SK-N-MC (cell line): Measurements from ENCODE around the gene AADACL4.
A peak's percentile ranks its signal among the peaks of the same experiment; 100 is the strongest.
"Not testable (repeated sequence)": the region's sequence is repeated elsewhere in the genome, so short reads cannot be mapped to it uniquely, and the experiment has no call there.

Experiments
- DNase-seq: peaks from one replicate; pipeline ENCODE4 v3.0.0-alpha.2; 2011; ENCODE audit warnings: low read depth, low spot score
- H3K27ac ChIP-seq: fragments of 200-600 bp; sonication (generic); 2 replicates; pipeline ENCODE4 v1.5.1; 2016; ENCODE audit warnings: mixed run types
- H3K36me3 ChIP-seq: fragments of 200-600 bp; sonication (generic); 2 replicates; pipeline ENCODE4 v1.6.1; 2017; ENCODE audit warnings: antibody characterized with exemption, low read length, mixed read lengths; ENCODE audit not compliant: insufficient read depth
- H3K4me3 ChIP-seq: fragments of 200-600 bp; sonication (generic); 2 replicates; pipeline ENCODE4 v1.5.1; 2016
- H3K9ac ChIP-seq: fragments of 200-600 bp; sonication (generic); 2 replicates; pipeline ENCODE4 v1.8.0; 2017; ENCODE audit warnings: mixed run types, mixed read lengths; ENCODE audit not compliant: insufficient read length
- H3K9me3 ChIP-seq: fragments of 200-600 bp; sonication (generic); 2 replicates; pipeline ENCODE4 v1.6.1; 2017; ENCODE audit warnings: low read depth, mild to moderate bottlenecking, antibody characterized with exemption, low read length, moderate library complexity, mixed read lengths
- EZH2 ChIP-seq: fragments of 200-600 bp; sonication (generic); IDR thresholded peaks from one replicate; pipeline ENCODE4 v1.6.1; 2017; ENCODE audit warnings: antibody characterized with exemption
- FOXP2 ChIP-seq: optimal IDR thresholded peaks from 2 replicates; pipeline ENCODE3; 2011; ENCODE audit warnings: mild to moderate bottlenecking, moderate library complexity; ENCODE audit not compliant: insufficient read depth; ENCODE audit errors: extremely low read length, control extremely low read depth
- POLR2AphosphoS5 ChIP-seq: IDR thresholded peaks from 2 replicates; pipeline ENCODE4 v1.6.1; 2012; ENCODE audit warnings: mild to moderate bottlenecking, low read depth, low read length, borderline replicate concordance

Gene AADACL4

DNA sequence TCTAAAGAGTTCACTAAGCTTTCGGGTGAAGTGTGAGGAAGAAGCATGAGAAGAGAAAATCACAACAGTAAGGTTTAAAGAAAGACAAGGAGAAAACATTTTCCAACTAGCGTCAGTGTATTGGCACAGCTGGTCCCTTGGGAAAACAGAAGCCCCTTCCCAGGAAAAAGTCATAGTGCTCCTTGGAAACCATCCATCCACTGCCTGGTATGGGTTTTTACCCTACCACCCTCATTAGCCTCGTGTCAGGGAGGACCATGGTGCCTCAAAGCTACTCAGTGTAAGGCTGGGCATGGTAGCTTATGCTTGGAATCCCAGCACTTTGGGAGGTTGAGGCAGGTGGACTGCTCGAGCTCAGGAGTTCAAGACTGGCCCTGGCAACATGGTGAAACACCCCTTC, 12.7 kb downstream of the AADACL4 start:
- Histone ChIP-seq H3K36me3 (no peaks in the 10 kb centered on the region), H3K9ac (no peak overlapping the region), H3K9me3 (no peaks in the 10 kb centered on the region), H3K4me3 (no peak overlapping the region), H3K27ac (no peak overlapping the region)
- TF ChIP-seq EZH2: no peak
- no peak for TF ChIP-seq POLR2AphosphoS5
- TF ChIP-seq FOXP2: no peak
- DNase-seq: no peak

DNA sequence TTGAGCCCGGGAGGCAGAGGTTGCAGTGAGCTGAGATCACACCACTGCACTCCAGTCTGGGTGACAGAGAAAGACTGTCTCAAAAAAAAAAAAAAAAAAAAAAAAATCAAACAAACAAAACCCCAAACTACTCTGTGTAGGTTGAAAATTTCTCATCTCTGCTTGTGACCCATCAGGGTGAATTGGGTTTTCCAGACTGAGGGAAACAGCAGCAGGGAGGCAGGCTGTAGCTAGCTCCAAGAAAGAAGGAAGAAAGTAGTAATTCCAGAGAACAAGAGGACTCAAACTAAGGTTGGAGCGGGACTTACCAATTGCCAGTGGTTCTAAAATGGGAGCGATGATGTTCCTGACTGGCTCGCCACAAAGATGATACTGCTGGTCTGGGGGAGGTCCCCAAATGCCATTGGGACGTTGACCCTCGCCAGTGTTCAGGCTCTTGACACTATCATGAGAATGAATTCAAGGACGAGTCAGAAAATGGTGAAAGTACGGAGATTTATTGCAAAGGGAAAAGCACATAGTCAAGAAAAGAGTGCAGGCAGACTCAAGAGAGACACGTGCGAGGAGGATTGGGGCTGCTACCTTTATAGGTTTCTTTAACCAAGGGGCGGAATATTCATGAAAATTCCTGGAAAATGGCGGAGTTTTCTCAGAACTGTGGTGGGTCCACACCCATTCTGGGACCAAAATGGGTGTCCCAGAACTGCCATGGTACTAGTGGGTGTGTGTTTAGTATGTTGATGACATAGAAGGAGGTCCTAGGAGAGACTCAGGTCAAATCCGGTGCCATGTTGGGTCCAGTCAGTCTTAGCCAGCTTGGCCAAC, 13.4 kb downstream of the AADACL4 start:
- H3K27ac ChIP-seq: no peak overlapping the region

GRCh38 chr1:12657885-12658512, 14.1 kb downstream of the AADACL4 start:
- H3K36me3 ChIP-seq, DNase-seq, H3K9me3 ChIP-seq, H3K4me3 ChIP-seq, H3K27ac ChIP-seq, H3K9ac ChIP-seq: not testable (repeated sequence)

More for the DNA sequence above, 13.4 kb downstream of the AADACL4 start:
- Histone ChIP-seq H3K9me3 (no peaks in the 10 kb centered on the region), H3K36me3 (no peaks in the 10 kb centered on the region), H3K9ac (no peak overlapping the region), H3K4me3 (no peak overlapping the region)
- DNase-seq: no peak
- TF ChIP-seq POLR2AphosphoS5: no peak
- no peak for TF ChIP-seq EZH2
- no peak for TF ChIP-seq FOXP2

DNA sequence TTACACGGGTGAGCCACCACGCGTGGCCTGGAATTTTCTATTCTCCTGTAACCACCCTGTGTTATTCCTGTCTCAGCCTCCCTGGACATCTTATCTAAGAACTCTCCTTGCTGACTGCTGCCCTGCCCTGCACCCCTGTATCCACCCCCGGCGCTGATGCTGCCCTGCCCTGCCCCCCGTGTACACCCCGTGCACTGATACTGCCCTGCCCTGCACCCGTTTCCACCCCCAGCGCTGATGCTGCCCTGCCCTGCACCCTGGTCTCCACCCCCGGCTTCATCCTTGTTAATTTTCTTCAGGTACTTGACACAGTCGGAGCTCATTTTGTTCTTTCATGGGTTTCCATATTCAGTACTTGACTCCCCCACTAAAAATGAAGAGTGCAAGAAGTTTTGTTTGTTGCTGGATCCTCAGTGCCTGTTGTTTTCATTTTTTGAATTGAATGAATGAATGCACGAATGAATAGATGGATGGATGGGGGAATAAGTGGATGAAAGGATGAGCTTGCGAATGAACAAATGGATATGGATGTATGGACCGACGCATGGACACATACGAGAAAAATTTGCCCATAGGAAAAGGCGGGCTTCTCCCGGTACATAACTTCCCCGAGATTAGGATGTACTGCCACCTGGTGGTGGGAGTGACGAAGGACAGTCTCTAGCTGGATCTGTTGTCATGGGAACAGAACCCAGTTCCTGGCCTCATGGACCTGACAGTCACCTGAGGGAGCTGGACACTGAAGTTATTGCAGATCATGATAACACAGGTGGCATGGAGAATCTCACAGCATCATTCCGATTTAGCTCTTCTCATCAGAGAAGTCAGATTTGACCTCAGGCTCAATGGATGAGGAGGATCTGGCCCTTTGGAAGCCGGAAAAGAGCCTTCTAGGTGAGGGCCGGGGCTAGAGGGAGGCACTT, 14.9 kb downstream of the AADACL4 start:
- Histone ChIP-seq H3K4me3 (peak overlapping the region; percentile 55), H3K9ac (peak overlapping the region; percentile 28), H3K27ac (no peak overlapping the region), H3K36me3 (no peaks in the 10 kb centered on the region), H3K9me3 (no peaks in the 10 kb centered on the region)
- no peak for TF ChIP-seq FOXP2
- TF ChIP-seq EZH2: no peak
- no peak for TF ChIP-seq POLR2AphosphoS5
- no peak for DNase-seq

- H3K9me3 ChIP-seq: no peaks in the 10 kb centered on the region
- H3K4me3 ChIP-seq: no peak overlapping the region
- H3K36me3 ChIP-seq: no peaks in the 10 kb centered on the region
- no peak for TF ChIP-seq EZH2
- TF ChIP-seq POLR2AphosphoS5: no peak
- H3K27ac ChIP-seq: no peak overlapping the region
- H3K9ac ChIP-seq: no peak overlapping the region
- DNase-seq: no peak
Measured at GRCh38 chr1:12661606-12662219, 17.8 kb downstream of the AADACL4 start.

DNA sequence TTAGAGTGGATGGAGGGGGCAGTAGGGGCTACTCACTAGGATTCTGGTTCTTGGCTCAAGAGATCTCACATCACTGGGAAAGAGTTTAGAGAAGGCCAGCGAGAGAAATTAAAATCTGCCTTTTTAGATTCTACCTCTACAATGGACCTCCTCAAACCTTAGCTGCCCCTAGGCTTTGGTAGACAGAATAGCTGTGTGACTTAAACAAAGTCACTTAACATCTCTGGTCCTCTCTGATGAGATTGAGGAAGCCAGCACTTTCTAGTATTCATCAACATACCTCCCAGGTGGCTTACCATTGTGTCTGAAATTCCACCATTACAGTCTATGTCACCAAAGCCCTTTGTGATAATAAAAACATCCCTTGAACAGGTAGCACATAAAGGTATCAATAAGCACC, 18.7 kb downstream of the AADACL4 start:
- H3K9me3 ChIP-seq: no peaks in the 10 kb centered on the region
- H3K4me3 ChIP-seq: no peak overlapping the region
- H3K36me3 ChIP-seq: no peaks in the 10 kb centered on the region
- TF ChIP-seq FOXP2 (no peak), POLR2AphosphoS5 (no peak), EZH2 (no peak)
- no peak for DNase-seq
- no peak overlapping the region for H3K27ac ChIP-seq
- no peak overlapping the region for H3K9ac ChIP-seq

GRCh38 chr1:12665511-12665910, 21.6 kb downstream of the AADACL4 start:
- no peak for DNase-seq
- H3K9me3 ChIP-seq: no peaks in the 10 kb centered on the region
- H3K36me3 ChIP-seq: no peaks in the 10 kb centered on the region
- no peak overlapping the region for H3K27ac ChIP-seq
- TF ChIP-seq EZH2 (no peak), FOXP2 (no peak), POLR2AphosphoS5 (no peak)
- no peak overlapping the region for H3K4me3 ChIP-seq
- H3K9ac ChIP-seq: no peak overlapping the region

- Histone ChIP-seq H3K9ac (no peak overlapping the region), H3K9me3 (no peaks in the 10 kb centered on the region), H3K36me3 (no peaks in the 10 kb centered on the region), H3K4me3 (no peak overlapping the region), H3K27ac (no peak overlapping the region)
- no peak for TF ChIP-seq POLR2AphosphoS5
- TF ChIP-seq EZH2: no peak
- no peak for TF ChIP-seq FOXP2
- no peak for DNase-seq
Measured at GRCh38 chr1:12666141-12666735, 22.4 kb downstream of the AADACL4 start.
